Adrenal gland (tissue), 12 donors: Measurements from ENCODE around the gene RPAP2. TPM values are rescaled to one million over a fixed set of nuclear protein-coding genes. Genes with fewer than 3 reads are reported as not detected.
"Not testable (repeated sequence)": the region's sequence is repeated elsewhere in the genome, so short reads cannot be mapped to it uniquely, and the experiment has no call there.

Experiments used
- DNase-seq, 7 donors: peaks; one replicate each; pipeline ENCODE4 v3.0.0-alpha.2; 2019 to 2020
- H3K27ac ChIP-seq, 5 donors: fragments of 200-600 bp; sonication (generic) in 4 of 5; 1 replicate in 3 of 5; 2 replicates in 2 of 5; pipeline versions ENCODE4 v1.5.1 to v1.8.0; 2016 to 2020; ENCODE audit warnings: mild to moderate bottlenecking in 1 of 5
- H3K27me3 ChIP-seq: fragments of 200-600 bp; 2 replicates; pipeline ENCODE4 v1.8.0; 2021
- H3K36me3 ChIP-seq, 2 donors: fragments of 200-600 bp; replicated peaks in 1 of 2; 1 replicate in 1 of 2; 2 replicates in 1 of 2; pipeline versions ENCODE4 v1.5.1 to v1.8.0; 2018 to 2022
- H3K4me1 ChIP-seq, 2 donors: fragments of 200-600 bp; replicated peaks in 1 of 2; 1 replicate in 1 of 2; 2 replicates in 1 of 2; pipeline versions ENCODE4 v1.5.1 to v1.8.0; 2018 to 2021
- H3K4me3 ChIP-seq, 4 donors: fragments of 200-600 bp; sonication (generic) in 3 of 4; one replicate each; pipeline ENCODE4 v1.5.1; 2016 to 2018
- H3K9me3 ChIP-seq, 3 donors: fragments of 200-600 bp; sonication (generic) in 1 of 3; replicated peaks in 1 of 3; 1 replicate in 2 of 3; 2 replicates in 1 of 3; pipeline versions ENCODE4 v1.5.1 to v1.8.0; 2016 to 2021
- CTCF ChIP-seq, 6 experiments: fragments of 450-650 bp in 4 of 6; fragments of 200-600 bp in 2 of 6; sonication (generic) in 1 of 6; IDR thresholded peaks; 1 replicate in 5 of 6; 2 replicates in 1 of 6; pipeline versions ENCODE4 v1.5.1 to v1.8.0; 2016 to 2021; ENCODE audit warnings: antibody characterized with exemption in 6 of 6, mild to moderate bottlenecking in 2 of 6, moderate library complexity in 1 of 6
- POLR2A ChIP-seq, 2 donors: fragments of 450-650 bp; IDR thresholded peaks; one replicate each; pipeline ENCODE4 v1.6.1; 2017; ENCODE audit warnings: antibody characterized with exemption in 2 of 2, mild to moderate bottlenecking in 2 of 2, moderate library complexity in 1 of 2
- WGBS, 4 donors: extraction: QIAGEN DNeasy Blood & Tissue Kit in 2 of 4; methylation state at CpG; one replicate each; pipeline versions ENCODE4 v1.1.5 to v1.1.7; 2013 to 2017; 5-methylcytosine and 5-hydroxymethylcytosine counted together
- intact Hi-C, 2 donors: fragments of 100-400 bp; cut with DNase I; formaldehyde crosslinking; loops; one replicate each; pipeline versions ENCODE4 v1.14.1 to v1.15.0; 2022 to 2023
- polyA plus RNA-seq, 3 donors: library from polyadenylated mRNA; stranded (reverse); fragments of 200-250 nt in 2 of 3; fragments of 350-450 nt in 1 of 3; fragmentation: Illumina TruSeq in 1 of 3; extraction: RNeasy Lipid Tissue Mini Kit (QIAGEN cat#74804) in 1 of 3; gene quantifications; one replicate each; pipeline ENCODE4 v1.2.3, GENCODE V29; 2013 to 2014
- total RNA-seq, 9 donors: library from RNA; depleted of rRNA in 4 of 9; stranded (reverse); fragments of >200 nt in 4 of 9; fragments of 120-200 nt in 1 of 9; fragmentation: NEBNext Ultra II Directional in 1 of 9; extraction: Animal tissue kit (Norgen Biotek cat#: 25700) in 1 of 9; gene quantifications; one replicate each; pipeline versions ENCODE4 v1.1.0 to v1.2.4, GENCODE V29; 2013 to 2023
- donor health status: healthy with polysubstance abuse.
- donor health status: Bipolar disorder and iron deficiency.
- donor health status: DM: yes; HTN: yes; CAD: no.
- donor health status: DM: no; HTN: no; CAD: no.
- donor health status: DM: no; HTN: no; CAD: no.
- donor health status: DM: yes; HTN: yes; CAD: no.

RPAP2 gene
- total and polyA plus RNA-seq, 12 donors = 2.3 to 29.0 (median 16.3) TPM

- no peaks in the 10 kb centered on the region for H3K36me3 ChIP-seq
- H3K9me3 ChIP-seq = no peaks in the 10 kb centered on the region
- no peaks in the 10 kb centered on the region for H3K4me1 ChIP-seq
- intact Hi-C loops = no loop called here
- no peak overlapping the region for H3K4me3 ChIP-seq
- H3K27ac ChIP-seq = no peak overlapping the region
- no peaks in the 10 kb centered on the region for H3K27me3 ChIP-seq
- 86 to 100% (median 94%) methylated on average over 1 of the region's 1 CpG for WGBS, 4 donors
- DNase-seq = no peak
- TF ChIP-seq POLR2A (IDR thresholded peaks at IDR 0.05) (no peak), CTCF (IDR thresholded peaks at IDR 0.05) (no peak)
Observed at GRCh38 chr1:92273039-92273438, 25.8 kb upstream of the RPAP2 start.

- Histone ChIP-seq H3K4me3 (no peak overlapping the region), H3K27ac (no peak overlapping the region), H3K36me3 (no peaks in the 10 kb centered on the region), H3K9me3 (no peaks in the 10 kb centered on the region), H3K27me3 (no peaks in the 10 kb centered on the region), H3K4me1 (no peaks in the 10 kb centered on the region)
- intact Hi-C loops = no loop called here
- DNase-seq = no peak
- 90 to 98% (median 96%) methylated on average over 1 of the region's 1 CpG for WGBS, 4 donors
- no peak for TF ChIP-seq POLR2A (IDR thresholded peaks at IDR 0.05)
- no peak for TF ChIP-seq CTCF (IDR thresholded peaks at IDR 0.05)
Observed at GRCh38 chr1:92274939-92275338, 23.9 kb upstream of the RPAP2 start.

- DNase-seq = no peak
- no peak overlapping the region for H3K4me3 ChIP-seq
- H3K4me1 ChIP-seq = no peaks in the 10 kb centered on the region
- H3K36me3 ChIP-seq = no peaks in the 10 kb centered on the region
- intact Hi-C loops = no loop called here
- TF ChIP-seq POLR2A (IDR thresholded peaks at IDR 0.05) (no peak), CTCF (IDR thresholded peaks at IDR 0.05) (no peak)
- H3K27ac ChIP-seq = no peak overlapping the region
- 98 to 100% (median 98%) methylated on average over 3 of the region's 3 CpGs for WGBS, 4 donors
- H3K9me3 ChIP-seq = no peaks in the 10 kb centered on the region
- no peaks in the 10 kb centered on the region for H3K27me3 ChIP-seq
Observed at GRCh38 chr1:92276082-92276481, 22.8 kb upstream of the RPAP2 start.

GRCh38 chr1:92277105-92277723 lies 21.6 kb upstream of the RPAP2 start:
- H3K9me3 ChIP-seq = no peaks in the 10 kb centered on the region
- no peak for TF ChIP-seq CTCF (IDR thresholded peaks at IDR 0.05)
- TF ChIP-seq POLR2A (IDR thresholded peaks at IDR 0.05) = no peak
- WGBS, 4 donors = 93 to 97% (median 96%) methylated on average over 4 of the region's 4 CpGs
- no peaks in the 10 kb centered on the region for H3K36me3 ChIP-seq
- no peak overlapping the region for H3K4me3 ChIP-seq
- H3K4me1 ChIP-seq = no peaks in the 10 kb centered on the region
- no peak overlapping the region for H3K27ac ChIP-seq
- no peaks in the 10 kb centered on the region for H3K27me3 ChIP-seq
- no peak for DNase-seq
- intact Hi-C loops = no loop called here

GRCh38 chr1:92279781-92280180 lies 19.1 kb upstream of the RPAP2 start:
- H3K9me3 ChIP-seq, intact Hi-C loops, H3K4me3 ChIP-seq, H3K27me3 ChIP-seq, DNase-seq, H3K36me3 ChIP-seq, H3K27ac ChIP-seq, H3K4me1 ChIP-seq: not testable (repeated sequence)
- 96 to 100% (median 97%) methylated on average over 9 to 15 of the region's 15 CpGs for WGBS, 4 donors

GRCh38 chr1:92281411-92281810 lies 17.4 kb upstream of the RPAP2 start:
- WGBS, 4 donors = 97 to 100% (median 98%) methylated on average over 2 of the region's 2 CpGs
- H3K36me3 ChIP-seq, intact Hi-C loops: not testable (repeated sequence)

More at GRCh38 chr1:92281411-92281810, 17.4 kb upstream of the RPAP2 start:
- not testable (repeated sequence) for DNase-seq, H3K27ac ChIP-seq, H3K9me3 ChIP-seq, H3K27me3 ChIP-seq, H3K4me3 ChIP-seq, H3K4me1 ChIP-seq
